Measurements from ENCODE around the gene ULBP1.
"Not testable (repeated sequence)": the region's sequence is repeated elsewhere in the genome, so short reads cannot be mapped to it uniquely, and the experiment has no call there.

Gene ULBP1

DNA sequence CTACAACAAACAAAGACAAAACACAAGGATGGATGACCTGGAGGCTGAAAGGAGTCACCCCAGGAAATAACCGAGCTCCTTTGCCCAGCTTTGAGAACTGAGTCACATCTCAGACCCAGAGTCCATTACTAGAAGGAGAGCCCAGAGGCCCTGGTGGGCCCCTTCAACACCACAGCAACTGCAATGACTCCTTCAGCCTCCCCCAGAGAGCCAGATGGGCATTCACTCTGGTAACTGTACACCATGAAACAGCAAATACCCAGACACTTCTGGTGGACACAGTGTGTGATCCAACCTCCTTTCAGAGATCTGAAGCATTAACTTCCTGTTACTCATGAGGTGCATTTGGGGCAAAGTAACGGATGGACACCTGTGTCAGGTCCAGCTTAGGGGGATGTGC, 39.0 kb downstream of the ULBP1 start:
- DNase-seq (ENCODE audit: low read depth): no peak
- no peak overlapping the region for H3K4me3 ChIP-seq (ENCODE audit: low read depth, low read length)
- no peak for TF ChIP-seq CTCF (conservative IDR thresholded peaks at IDR 0.05; ENCODE audit: low read depth, low read length)

DNA sequence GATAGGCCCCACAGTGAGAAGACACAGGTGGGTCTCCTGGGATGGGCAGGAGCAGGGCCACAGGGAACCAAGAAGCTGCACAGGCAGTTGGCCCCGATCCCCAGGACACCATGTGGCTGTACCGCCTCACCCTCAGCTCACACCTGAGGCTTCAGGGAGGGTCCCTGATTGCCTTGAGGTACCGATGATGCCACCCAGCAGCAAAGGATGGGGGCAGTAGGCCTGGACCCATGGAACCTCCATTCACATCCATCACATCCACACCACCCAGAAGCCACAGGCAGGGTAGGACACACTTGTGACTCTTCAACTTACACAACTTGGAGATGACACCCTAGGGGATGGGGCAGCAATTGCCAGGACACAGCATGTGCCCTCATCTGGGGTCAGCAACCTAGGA, 39.9 kb downstream of the ULBP1 start:
- DNase-seq (ENCODE audit: low read depth); H3K4me3 ChIP-seq (ENCODE audit: low read depth, low read length): not testable (repeated sequence)

- DNase-seq (ENCODE audit: low read depth): no peak
- no peak for TF ChIP-seq CTCF (conservative IDR thresholded peaks at IDR 0.05; ENCODE audit: low read depth, low read length)
- H3K4me3 ChIP-seq (ENCODE audit: low read depth, low read length): peak overlapping the region; percentile 67
Measured at GRCh38 chr6:150004101-150004782, 40.5 kb downstream of the ULBP1 start.

DNA sequence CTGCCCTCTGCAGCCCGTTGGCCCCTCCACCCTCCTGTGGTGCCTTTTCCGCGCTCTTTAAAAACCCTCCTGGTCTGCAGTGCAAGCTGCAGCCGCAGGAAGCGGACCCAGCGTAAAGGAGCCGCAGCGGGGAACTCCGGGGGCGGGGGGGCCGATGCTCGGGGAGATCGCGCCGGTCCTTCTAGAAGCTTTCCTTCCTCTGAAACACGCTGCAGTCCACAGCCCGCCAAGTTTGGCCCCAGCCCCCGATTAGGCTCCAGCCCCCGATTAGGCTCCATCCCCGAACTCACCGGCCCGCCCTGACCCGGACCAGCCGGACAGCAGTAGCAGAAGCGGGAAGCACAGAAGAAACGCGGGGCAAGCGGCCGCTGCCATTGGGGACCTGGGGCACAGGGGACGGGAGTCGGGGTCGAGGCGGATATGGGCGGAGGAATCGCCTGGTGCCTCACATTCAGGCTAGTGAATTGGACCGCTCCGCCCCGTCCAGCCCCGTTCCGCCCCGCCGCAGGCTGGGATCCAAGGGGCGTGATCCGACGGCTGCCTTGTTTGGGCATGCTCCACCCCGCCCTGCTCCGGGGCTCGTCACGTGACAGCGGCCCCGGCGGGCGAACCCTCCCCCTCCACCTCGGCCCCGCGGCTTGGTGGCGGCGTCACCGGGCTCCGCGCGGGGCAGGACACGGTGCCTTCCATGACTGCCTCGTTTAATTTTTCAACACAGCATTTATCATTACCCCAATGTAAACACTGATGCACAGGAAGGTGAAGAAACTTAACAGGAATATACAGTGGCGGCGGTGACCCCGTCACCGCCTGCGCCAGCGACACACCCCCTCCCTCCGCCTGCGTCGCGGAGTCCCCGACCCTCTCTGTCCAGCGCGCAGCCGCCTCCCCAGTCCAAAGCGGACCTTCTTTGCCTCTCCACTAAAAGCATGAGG, 41.3 kb downstream of the ULBP1 start:
- DNase-seq (ENCODE audit: low read depth): peak; percentile 83
- TF ChIP-seq CTCF (conservative IDR thresholded peaks at IDR 0.05; ENCODE audit: low read depth, low read length): peak; percentile 9
- peak overlapping the region; percentile 67 for H3K4me3 ChIP-seq (ENCODE audit: low read depth, low read length)

DNA sequence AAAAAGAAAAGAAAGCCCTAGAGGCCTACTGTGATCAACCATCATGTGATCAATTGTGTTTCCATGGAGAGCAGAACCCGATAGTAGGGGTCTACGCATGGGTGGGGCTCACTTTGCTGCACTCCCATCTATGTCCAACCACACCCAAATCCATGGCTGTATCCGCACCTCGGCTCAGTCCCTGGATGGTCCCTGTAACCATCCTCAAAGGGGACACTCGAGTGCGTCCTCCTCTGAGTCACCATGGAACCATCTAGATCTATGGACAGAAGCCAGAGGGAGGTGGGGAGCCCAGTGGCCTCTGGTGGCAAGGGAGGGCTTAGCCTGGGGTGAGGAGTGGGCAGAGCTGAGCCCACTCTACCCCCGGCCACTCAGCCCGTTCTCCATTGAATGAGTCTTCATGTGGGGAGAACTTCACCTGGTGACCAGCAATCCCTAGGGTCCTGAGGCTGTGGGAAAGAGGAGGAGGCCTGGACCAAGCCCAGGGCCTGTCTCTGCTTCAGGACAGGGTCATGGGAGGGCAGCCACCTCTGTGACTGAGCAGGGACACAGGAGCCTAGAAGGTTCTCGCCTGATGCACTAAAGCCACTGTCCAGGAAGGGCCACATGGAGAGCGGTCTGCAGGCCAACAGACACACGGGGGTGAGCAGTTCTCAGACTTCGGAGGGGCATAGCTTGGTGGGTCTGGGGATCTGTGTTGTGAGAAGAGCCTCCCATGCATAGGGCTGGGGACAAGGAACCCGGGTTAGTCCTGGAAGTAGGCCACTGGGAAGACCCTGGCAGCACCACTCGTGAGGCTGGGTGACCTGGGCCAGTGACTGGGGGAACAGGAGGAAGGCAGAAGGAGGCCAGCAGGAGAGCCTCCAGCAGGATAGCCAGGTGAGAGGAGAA, 42.3 kb downstream of the ULBP1 start:
- H3K4me3 ChIP-seq (ENCODE audit: low read depth, low read length): peak overlapping the region; percentile 67

GRCh38 chr6:150006961-150007464, 43.3 kb downstream of the ULBP1 start:
- TF ChIP-seq CTCF (conservative IDR thresholded peaks at IDR 0.05; ENCODE audit: low read depth, low read length): peak; percentile 72
- peak; percentile 42 for DNase-seq (ENCODE audit: low read depth)

More for the DNA sequence above, 42.3 kb downstream of the ULBP1 start:
- DNase-seq (ENCODE audit: low read depth): no peak
- no peak for TF ChIP-seq CTCF (conservative IDR thresholded peaks at IDR 0.05; ENCODE audit: low read depth, low read length)

More at GRCh38 chr6:150006961-150007464, 43.3 kb downstream of the ULBP1 start:
- no peak overlapping the region for H3K4me3 ChIP-seq (ENCODE audit: low read depth, low read length)

Data from choroid plexus epithelial cell (primary cell).